Thyroid gland (tissue), 4 donors: Measurements from ENCODE around the gene TRPV3.

Experiments
- POLR2A ChIP-seq, 2 donors: fragments of 450-650 bp; IDR thresholded peaks; one replicate each; pipeline ENCODE4 v1.6.1; 2017; ENCODE audit warnings: antibody characterized with exemption in 2 of 2, mild to moderate bottlenecking in 2 of 2, moderate library complexity in 1 of 2
- TF ChIP-seq, protein P1 (sequence below), 6 experiments: fragments of 200-600 bp in 3 of 6; fragments of 450-650 bp in 3 of 6; sonication (generic) in 3 of 6; IDR thresholded peaks; one replicate each; pipeline ENCODE4 v1.5.1; 2016 to 2019; ENCODE audit warnings: antibody characterized with exemption in 6 of 6, mild to moderate bottlenecking in 2 of 6, inconsistent platforms in 1 of 6, moderate library complexity in 1 of 6

DNA sequence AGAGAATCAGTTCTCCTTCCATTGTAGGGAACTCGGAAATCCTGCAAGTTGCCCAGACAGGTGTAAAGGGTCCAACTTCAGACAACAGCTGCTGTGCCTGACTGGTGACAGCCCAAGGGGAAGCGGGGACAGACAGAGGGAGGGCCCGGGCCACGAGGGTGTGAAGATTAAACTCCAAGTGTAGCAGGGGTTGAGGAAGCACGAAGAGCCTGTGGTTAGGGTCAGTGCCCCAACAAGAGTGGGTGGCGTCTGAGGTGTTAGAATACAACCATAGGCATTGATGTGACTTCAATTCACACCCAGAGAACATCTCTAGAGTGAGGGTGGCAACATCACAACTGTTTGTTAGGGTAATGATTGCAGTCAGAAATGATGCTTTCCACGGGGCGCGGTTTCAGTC lies 42.7 kb downstream of the TRPV3 start:
- TF ChIP-seq POLR2A (IDR thresholded peaks at IDR 0.05), result no peak
- TF ChIP-seq, protein P1, sequence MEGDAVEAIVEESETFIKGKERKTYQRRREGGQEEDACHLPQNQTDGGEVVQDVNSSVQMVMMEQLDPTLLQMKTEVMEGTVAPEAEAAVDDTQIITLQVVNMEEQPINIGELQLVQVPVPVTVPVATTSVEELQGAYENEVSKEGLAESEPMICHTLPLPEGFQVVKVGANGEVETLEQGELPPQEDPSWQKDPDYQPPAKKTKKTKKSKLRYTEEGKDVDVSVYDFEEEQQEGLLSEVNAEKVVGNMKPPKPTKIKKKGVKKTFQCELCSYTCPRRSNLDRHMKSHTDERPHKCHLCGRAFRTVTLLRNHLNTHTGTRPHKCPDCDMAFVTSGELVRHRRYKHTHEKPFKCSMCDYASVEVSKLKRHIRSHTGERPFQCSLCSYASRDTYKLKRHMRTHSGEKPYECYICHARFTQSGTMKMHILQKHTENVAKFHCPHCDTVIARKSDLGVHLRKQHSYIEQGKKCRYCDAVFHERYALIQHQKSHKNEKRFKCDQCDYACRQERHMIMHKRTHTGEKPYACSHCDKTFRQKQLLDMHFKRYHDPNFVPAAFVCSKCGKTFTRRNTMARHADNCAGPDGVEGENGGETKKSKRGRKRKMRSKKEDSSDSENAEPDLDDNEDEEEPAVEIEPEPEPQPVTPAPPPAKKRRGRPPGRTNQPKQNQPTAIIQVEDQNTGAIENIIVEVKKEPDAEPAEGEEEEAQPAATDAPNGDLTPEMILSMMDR (IDR thresholded peaks at IDR 0.05), result no peak
